GM19025 (cell line): Measurements from ENCODE around the gene KCNK17.

Source experiments
- ATAC-seq: cut with Tn5 transposase; IDR thresholded peaks from one replicate; pipeline ENCODE4 v1.9.1; 2021; ENCODE audit warnings: mild to moderate bottlenecking, low read depth, moderate library complexity; ENCODE audit not compliant: unreplicated experiment

KCNK17 gene

DNA sequence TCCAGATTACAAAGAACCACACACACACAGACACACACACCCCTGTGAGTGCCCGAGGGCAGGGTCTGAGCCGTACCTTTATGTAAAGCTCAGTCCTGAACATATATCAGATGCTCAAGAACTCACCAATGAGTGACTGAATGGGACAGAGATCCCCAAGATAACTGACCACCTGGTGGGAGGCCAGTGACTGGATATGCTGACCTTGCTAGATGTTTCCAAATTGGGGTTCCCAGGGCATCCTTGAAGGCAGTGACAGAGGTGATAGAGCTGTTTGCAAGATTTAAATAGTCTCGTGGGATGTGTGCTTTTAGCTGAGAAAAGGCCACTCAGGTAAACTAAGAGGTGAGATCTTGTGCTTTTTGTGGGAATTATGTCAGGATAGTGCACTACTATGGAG lies 39.3 kb downstream of the KCNK17 start:
- ATAC-seq: no peak

DNA sequence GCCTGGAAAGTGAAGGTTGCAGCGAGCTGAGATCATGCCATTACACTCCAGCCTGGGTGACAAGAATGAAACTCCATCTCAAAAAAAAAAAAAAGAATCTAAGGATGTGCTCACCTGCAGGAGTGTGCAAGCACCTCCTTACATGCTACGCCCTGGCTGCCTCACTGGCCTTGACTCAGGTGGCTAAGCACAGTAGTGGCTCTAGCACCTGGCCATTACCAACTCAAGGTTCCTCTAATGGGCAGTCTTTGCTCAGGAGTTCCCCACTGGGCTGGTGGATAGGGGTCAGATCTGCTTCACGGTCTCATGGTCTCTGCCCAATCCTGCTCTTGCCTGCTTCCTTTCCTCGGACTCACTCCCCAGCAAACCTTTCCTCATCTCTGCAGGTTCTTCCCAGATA lies 39.7 kb downstream of the KCNK17 start:
- no peak for ATAC-seq

DNA sequence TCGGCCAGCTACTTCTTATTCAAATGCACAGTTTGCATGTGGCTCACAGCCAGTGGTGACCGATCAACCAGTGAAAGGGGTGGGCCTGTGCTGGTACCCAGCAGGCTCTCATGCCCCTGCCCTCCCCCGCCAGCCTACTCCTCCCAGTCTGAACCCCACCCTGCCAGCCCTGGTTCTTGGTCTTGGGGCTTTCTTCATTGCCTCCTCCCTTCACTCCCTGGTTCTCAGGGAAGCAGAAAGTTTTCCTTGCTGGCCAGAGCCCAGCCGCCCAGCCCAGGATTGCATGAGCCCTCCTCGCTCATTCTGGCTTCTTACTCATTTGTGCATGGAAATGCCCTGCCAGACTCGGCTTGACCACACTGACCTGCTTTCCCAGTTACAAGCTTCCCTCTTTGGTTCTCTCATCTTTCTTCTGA lies 40.8 kb downstream of the KCNK17 start:
- no peak for ATAC-seq

DNA sequence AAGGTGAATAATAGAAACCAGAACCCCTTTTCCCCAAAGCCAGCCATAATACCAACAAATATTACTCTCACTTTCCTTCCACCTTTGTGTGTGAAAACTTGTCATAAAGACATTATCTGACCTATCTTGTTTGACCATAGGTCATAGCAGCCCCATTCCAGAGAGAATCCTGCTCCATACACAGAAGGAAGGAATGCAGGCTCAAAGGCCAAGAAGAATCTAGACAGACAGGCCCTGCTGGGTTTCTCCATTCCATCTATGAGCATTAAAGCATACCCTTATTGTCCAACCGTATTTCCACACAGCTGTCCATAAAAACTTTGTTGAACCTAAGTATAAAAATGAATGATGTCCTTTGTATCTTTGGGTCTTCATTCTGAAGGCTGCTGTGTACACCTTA lies 44.3 kb downstream of the KCNK17 start:
- ATAC-seq: no peak

DNA sequence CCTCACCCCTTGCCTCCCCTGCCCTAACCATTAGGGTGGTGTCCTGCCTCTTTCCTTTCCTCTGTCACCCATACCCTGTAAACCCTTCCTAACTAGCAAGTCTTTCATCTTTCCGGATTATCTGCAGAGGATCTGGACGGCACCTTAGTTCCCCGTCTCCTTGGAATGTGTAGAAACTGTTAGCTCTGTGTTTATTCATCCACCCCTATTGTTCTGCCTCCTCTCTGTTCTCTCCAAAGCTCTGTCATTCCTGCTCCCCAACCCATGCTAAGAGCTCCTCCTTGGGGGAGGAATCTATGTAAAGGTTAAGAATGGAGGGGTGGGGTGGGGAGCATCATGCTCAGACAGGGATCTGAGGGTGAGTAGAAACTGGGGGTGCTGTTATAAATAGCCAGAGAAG lies 45.5 kb downstream of the KCNK17 start:
- ATAC-seq: no peak

DNA sequence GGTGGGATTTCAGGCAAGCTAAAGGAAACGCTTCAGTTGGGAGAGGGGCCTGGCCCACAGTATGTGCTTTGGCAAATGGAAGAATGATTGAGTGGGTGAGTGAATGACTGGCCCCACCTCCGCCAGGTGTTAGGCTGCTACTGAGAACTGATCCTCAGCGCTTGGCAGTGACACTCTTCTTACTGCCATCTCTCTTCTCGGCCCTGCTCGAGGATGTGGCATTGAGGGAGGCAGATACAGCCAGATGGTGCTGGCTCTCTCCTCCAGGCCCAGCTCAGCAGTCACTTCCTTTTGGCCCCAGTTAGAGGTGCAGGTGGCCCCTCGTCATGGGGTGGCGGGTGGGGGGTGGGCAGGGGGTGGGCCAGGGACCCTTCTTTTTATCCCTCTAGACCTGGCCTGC lies 46.0 kb downstream of the KCNK17 start:
- no peak for ATAC-seq

DNA sequence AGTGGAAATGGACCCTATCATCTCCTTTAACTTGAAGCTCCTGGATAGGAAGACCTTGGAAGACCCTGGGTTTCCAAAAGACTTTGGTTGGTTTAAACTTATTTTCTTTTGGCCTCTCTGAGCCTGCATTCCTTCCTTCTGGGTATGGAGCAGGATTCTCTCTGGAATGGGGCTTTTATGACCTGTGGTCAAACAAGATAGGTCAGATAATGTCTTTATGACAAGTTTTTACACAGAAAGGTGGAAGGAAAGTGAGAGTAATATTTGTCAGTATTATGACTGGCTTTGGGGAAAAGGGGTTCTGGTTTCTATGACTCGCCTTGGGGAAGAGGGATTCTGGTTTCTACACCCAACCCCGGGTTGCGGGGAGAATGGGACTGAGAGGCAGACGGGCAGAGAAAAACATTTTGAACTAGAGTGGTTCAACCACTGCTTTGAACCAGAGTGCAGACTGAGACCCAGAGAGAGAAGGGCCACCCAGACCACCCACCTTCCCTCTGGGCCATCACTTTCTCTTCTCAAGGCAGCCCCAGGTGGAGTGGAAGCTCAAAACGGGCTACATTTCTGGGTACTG lies 47.4 kb downstream of the KCNK17 start:
- ATAC-seq: no peak

DNA sequence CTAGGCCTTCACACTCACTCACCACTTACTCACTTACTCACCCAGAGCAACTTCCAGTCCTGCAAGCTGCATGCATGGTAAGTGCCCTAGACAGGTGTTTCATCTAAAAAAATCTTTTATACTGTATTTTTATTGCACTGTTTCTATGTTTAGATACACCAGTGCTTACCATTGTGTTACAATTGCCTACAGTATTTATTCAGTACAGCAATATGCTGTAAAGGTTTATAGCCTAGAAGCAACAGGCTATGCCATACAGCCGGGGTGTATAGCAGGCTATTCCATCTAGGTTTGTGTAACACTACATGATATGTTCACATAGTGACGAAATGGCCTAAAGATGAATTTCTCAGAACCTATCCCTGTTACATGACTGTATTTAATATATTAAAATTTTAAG lies 47.8 kb downstream of the KCNK17 start:
- ATAC-seq: no peak

DNA sequence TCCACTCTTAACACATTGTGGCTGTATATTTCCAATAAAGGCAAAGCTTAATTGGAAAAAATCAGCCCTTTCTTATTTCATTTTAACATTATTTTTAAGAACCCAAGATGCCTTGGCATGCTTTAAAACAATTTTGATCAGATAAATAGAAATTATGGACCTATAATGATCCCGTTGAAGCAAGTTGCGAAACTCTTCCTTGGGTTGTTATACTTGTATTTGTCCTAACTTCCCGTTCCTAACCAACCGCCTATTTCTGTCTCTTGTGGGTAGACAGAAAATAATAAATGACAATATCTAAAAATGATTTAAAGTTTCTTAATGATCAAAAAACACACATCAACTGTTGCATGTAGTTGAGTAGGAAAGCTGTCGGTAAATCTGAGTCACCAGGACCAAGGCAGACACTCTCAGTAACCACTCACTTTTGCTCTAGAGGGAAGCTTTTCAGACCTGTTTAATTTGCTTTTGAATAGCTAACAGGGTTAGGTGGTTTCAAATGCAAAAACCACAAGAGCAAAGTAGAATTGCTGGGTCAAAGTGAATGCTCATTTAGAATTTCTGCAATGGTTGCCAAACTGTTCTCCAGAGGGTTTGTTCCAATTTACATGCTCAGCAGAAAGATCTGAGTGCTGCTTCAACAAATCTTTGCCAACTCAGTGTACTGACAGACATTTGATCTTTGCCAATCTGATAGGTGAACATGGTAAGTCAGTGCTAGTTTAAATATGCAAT lies 50.7 kb downstream of the KCNK17 start:
- ATAC-seq: no peak

DNA sequence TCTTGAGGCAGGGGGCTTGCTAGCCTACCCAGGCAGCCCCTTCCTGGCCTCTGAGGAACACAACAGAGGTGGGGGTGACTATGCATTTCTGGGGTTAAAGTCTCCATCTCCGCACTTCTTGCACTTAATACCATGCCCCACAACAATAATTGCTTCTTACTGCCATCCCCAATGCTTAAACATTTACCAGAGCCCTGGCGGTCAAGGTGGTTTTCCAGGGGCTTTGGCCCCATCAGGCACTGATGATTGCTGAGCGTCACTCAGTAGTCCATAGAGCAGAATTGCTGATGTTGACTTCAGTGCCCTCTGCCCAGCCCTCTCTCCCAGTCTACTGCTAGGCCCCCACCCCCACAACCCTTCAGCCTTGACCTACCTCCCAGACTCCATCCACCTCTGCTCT lies 52.5 kb downstream of the KCNK17 start:
- ATAC-seq: no peak

DNA sequence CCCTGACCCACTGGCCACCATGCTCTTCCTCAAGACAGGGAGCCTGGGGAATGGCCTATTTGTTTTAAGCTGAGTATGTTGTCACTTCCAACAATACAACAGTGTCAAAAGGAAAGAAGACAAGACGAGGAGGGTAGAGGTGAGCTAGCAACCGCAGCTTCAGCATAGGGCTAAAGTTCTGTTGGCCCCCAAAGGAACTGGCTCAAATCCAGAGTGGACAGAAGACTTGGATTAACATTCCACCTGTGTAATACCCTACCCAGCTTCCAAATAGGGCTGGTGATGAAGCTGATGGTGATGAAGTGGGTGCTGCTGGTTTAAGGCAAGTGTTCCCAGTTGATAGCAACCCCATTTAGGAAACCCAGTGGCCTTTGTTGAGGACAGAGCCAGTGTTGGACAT lies 53.3 kb downstream of the KCNK17 start:
- ATAC-seq: no peak

DNA sequence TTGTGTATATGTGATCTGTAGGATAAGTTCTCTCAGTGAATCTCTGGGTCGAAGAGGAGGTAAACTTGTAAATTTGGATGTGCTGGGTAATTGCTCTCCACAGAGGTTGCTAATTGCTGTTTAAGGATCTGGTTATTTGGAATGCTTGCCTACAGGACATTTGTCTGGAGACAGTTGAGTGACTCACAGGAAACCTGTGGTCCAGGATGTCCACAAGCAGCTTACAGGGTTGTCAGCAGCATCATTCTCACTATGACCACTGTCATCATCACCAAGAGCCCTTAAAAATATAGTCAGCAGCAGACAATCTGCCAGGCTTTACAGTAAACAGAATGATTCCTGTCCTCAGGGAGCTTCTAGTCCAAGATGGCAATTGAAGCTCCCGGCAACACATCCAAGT lies 53.8 kb downstream of the KCNK17 start:
- ATAC-seq: no peak

DNA sequence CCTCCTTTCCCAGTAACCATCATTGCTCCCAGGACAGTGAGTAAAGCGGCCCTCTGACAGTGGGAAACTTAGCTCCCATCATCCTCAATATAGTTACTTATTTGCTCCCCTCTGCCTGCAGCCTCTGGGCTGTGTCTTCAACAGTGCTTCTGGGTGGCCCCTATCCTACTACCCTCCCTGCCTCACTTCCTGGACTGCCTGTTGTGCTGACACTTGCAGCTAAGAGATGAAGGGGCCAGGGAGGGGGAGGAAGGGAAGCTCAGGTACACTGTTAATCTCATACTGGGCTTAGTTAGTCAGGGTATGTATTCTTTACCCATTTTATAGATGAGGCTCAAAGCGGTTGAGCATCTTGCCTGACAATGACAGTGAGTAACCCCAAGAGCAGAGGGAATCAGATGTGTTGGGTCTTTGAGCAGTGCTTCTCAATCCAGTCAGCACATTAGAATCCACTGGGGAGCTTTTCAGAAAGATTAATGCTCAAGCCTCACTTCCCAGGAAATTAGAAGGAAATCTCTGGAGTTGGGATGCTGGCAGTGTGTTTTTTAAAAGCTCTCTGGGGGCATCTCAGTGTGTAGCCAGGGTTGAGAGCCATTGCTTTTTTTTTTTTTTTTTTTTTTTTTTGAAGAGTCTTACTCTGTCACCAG lies 57.8 kb downstream of the KCNK17 start:
- ATAC-seq: no peak

DNA sequence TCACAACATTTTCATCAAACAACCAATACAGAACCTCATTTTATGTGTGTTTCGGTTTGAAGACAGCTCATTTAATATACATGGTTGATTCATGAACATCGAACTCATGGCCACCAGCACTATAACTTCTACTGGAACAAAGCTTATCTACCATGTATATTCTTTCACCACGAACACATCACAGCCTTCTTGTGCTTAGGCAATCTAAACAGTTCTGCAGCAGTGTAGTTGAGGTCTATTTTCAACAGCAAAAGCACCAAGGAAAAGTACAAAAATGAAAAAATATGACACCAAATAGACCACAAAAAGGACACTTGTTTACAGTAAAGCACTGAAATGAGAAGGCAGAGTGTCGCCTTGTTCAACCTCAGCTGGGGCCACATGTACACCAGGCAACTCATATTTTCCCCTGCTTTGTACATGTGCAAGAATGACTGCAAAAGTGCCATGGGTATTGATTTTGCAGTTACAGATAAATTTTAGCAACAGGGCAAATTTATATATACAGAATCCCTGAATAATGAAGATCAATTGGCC lies 59.2 kb downstream of the KCNK17 start:
- ATAC-seq: no peak

DNA sequence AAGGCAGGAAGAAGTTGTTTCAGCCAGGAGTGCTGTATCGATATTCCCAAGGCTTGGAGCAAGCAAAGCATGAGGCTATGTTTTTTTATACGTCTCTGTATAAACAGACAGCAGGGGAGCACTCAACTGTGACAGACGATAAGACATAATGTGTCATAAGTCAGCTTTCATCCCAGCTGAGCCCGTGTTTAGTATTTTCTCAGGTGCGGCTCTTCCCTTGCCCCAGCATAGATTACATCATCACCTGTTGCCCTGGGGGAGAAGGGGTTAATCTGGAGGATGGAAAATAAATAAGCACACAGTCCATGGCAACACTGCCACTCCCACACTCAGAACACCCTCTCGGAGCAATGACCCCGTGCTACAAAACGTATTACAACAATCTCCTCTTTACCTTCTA lies 62.8 kb downstream of the KCNK17 start:
- ATAC-seq: no peak

DNA sequence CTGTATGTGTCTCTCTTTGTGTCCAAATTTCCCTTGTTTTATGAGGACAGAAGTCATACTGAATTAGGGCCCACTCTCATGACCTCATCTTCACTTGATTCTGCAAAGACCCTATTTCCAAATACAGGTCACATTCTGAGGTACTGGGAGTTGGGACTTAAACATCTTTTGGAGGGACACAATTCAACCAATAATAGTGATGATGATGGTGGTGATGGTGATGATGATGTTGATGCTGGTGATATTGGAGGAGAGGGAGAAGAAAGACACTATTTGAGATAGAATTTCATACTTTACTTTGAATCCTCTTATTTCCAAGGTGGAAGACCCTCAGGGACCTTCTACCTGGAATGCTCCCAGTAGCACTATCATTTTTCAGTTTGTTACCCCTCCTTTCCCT lies 63.7 kb downstream of the KCNK17 start:
- ATAC-seq: no peak

DNA sequence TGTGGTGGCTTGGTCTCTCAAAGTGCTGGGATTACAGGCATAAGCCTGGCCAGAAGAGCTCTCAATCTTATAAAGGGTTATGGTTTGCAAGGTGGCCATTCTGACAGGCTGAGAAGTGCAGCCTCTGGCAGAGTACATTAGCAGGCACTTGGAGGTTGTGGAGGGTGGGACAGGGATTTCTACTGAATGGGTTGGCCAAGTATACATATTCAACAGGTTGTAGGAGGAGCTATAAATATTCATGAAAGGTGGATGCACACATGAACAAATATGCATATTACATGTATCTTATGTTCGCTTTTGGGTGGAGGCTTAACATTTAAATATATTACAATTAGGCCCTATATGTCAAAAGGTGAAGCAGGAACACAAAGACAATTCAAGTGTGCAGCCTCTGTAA lies 64.9 kb downstream of the KCNK17 start:
- ATAC-seq: no peak
